Adrenal gland (tissue), 5 donors: ENCODE measurements around the gene MKNK2.

ENCODE experiments used
- POLR2A ChIP-seq, 2 donors: fragments of 450-650 bp; IDR thresholded peaks; one replicate each; pipeline ENCODE4 v1.6.1; 2017; ENCODE audit warnings: antibody characterized with exemption in 2 of 2, mild to moderate bottlenecking in 2 of 2, moderate library complexity in 1 of 2
- TF ChIP-seq, protein P1 (sequence below), 6 experiments: fragments of 450-650 bp in 4 of 6; fragments of 200-600 bp in 2 of 6; sonication (generic) in 1 of 6; IDR thresholded peaks; 1 replicate in 5 of 6; 2 replicates in 1 of 6; pipeline versions ENCODE4 v1.5.1 to v1.8.0; 2016 to 2021; ENCODE audit warnings: antibody characterized with exemption in 6 of 6, mild to moderate bottlenecking in 2 of 6, moderate library complexity in 1 of 6
- donor health status: DM: no; HTN: no; CAD: no.

DNA sequence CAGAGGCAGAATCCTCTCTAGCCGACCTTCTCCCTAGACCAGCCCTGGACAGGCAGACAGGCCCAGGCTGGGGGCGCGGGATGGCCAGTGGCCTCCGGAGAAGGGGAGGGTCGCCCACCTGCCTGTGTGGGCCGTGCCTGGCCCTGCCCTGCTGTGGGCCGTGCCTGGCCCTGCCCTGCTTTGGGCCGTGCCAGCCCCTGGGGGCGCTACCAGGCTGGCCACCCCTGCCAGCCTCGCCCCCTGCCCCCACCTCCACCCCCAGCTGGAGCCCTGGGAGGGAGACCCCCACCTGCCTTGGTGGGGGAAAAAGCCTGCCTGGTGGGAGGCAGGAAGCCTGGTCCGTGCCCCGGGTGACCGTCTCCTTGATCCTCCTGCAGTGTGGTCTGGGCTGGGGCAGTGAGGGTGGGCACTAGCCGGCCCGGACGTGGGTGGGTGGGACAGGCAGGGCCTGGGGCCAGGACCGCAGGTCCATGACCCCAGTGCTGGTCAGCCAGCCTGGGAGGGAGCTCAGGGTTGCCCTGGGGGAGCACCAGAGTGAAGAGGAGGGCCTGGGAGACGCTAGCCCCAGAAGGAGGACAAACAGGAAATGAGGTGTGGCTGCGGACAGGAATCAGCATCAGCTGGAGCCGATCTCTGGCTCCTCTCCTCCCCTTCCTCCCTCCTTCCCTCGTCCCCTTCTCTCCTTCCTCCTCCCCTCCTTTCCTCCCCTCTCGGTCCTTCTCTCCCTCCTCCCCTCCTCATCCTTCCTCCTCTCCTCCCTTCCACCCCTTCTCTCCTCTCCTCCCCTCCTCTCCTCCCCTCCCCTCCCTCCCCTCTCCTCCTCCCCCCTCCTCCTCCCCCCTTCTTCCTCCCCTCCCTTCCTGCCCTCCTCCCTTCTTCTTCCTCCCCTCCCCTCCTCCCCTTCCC, 5.1 kb upstream of the MKNK2 start:
- TF ChIP-seq, protein P1, sequence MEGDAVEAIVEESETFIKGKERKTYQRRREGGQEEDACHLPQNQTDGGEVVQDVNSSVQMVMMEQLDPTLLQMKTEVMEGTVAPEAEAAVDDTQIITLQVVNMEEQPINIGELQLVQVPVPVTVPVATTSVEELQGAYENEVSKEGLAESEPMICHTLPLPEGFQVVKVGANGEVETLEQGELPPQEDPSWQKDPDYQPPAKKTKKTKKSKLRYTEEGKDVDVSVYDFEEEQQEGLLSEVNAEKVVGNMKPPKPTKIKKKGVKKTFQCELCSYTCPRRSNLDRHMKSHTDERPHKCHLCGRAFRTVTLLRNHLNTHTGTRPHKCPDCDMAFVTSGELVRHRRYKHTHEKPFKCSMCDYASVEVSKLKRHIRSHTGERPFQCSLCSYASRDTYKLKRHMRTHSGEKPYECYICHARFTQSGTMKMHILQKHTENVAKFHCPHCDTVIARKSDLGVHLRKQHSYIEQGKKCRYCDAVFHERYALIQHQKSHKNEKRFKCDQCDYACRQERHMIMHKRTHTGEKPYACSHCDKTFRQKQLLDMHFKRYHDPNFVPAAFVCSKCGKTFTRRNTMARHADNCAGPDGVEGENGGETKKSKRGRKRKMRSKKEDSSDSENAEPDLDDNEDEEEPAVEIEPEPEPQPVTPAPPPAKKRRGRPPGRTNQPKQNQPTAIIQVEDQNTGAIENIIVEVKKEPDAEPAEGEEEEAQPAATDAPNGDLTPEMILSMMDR (IDR thresholded peaks at IDR 0.05): no peak
- TF ChIP-seq POLR2A (IDR thresholded peaks at IDR 0.05): peak in 1 of 2 donors; percentile 24
